Osteoblast (primary cell): ENCODE results near the gene PRPF8. TPM values are rescaled to one million over a fixed set of nuclear protein-coding genes. Genes with fewer than 3 reads are reported as not detected.

Source experiments
- DNase-seq: peaks from one replicate; pipeline ENCODE4 v3.0.0; 2011; ENCODE audit warnings: low spot score, mixed read lengths; ENCODE audit not compliant: insufficient read length; ENCODE audit errors: missing footprints
- H2AFZ ChIP-seq: 2 replicates; pipeline ENCODE4 v1.6.0; 2011; ENCODE audit warnings: mild to moderate bottlenecking, low read length
- H3K27ac ChIP-seq: 2 replicates; pipeline ENCODE4 v1.5.1; 2011; ENCODE audit warnings: mild to moderate bottlenecking, low read depth, low read length, moderate library complexity
- H3K27me3 ChIP-seq: 2 replicates; pipeline ENCODE4 v1.6.0; 2012; ENCODE audit warnings: mild to moderate bottlenecking, control low read depth, inconsistent platforms, low read length, moderate library complexity; ENCODE audit not compliant: insufficient read depth
- H3K36me3 ChIP-seq: 2 replicates; pipeline ENCODE4 v1.5.1; 2011; ENCODE audit warnings: mild to moderate bottlenecking, low read length, control low read depth, moderate library complexity; ENCODE audit not compliant: insufficient read depth
- H3K4me1 ChIP-seq: 2 replicates; pipeline ENCODE4 v1.5.1; 2011; ENCODE audit warnings: mild to moderate bottlenecking, low read length, control low read depth, moderate library complexity; ENCODE audit not compliant: insufficient read depth
- H3K4me2 ChIP-seq: 2 replicates; pipeline ENCODE4 v1.6.0; 2011; ENCODE audit warnings: mild to moderate bottlenecking, low read length; ENCODE audit not compliant: insufficient read depth
- H3K4me3 ChIP-seq: fragments of 200-600 bp; sonication (generic); 3 replicates; pipeline ENCODE4 v1.5.1; 2012; ENCODE audit warnings: mild to moderate bottlenecking, low read length, inconsistent platforms; ENCODE audit not compliant: insufficient read depth
- H3K79me2 ChIP-seq: 2 replicates; pipeline ENCODE4 v1.6.0; 2012; ENCODE audit warnings: mild to moderate bottlenecking, low read length, control low read depth, inconsistent platforms; ENCODE audit not compliant: insufficient read depth
- H3K9me3 ChIP-seq: 2 replicates; pipeline ENCODE4 v1.5.1; 2011; ENCODE audit warnings: low read depth, low read length, control low read depth
- H4K20me1 ChIP-seq: 2 replicates; pipeline ENCODE4 v1.6.0; 2012; ENCODE audit warnings: mild to moderate bottlenecking, low read length, control low read depth; ENCODE audit not compliant: insufficient read depth
- CTCF ChIP-seq: IDR thresholded peaks from 2 replicates; pipeline ENCODE4 v1.5.1; 2011; ENCODE audit warnings: mild to moderate bottlenecking, low read depth, low read length, moderate library complexity; ENCODE audit errors: extremely low read depth
- total RNA-seq: library from RNA; depleted of rRNA; stranded (reverse); fragments of >200 nt; gene quantifications from 2 replicates; pipeline ENCODE4 v1.2.3, GENCODE V29; 2012

Gene PRPF8
- total RNA-seq, 1 donor, result 107 TPM

- H3K4me2 ChIP-seq, result no peak overlapping the region
- H3K9me3 ChIP-seq, result no peaks in the 10 kb centered on the region
- H3K36me3 ChIP-seq, result peaks cover 7% of the 10 kb centered on the region
- H3K79me2 ChIP-seq, result no peaks in the 10 kb centered on the region
- no peak overlapping the region for H3K27ac ChIP-seq
- no peaks in the 10 kb centered on the region for H4K20me1 ChIP-seq
- no peak overlapping the region for H3K4me3 ChIP-seq
- no peak overlapping the region for H2AFZ ChIP-seq
- TF ChIP-seq CTCF, result no peak
- H3K4me1 ChIP-seq, result peaks cover 7% of the 10 kb centered on the region
- H3K27me3 ChIP-seq, result no peaks in the 10 kb centered on the region
- peak; percentile 17 for DNase-seq
These were observed 76.7 kb downstream of the PRPF8 start for GRCh38 chr17:1607971-1608320.

- Histone ChIP-seq H3K4me2 (no peak overlapping the region), H3K27me3 (no peaks in the 10 kb centered on the region), H4K20me1 (no peaks in the 10 kb centered on the region), H3K36me3 (no peaks in the 10 kb centered on the region), H3K27ac (no peak overlapping the region), H3K4me1 (peaks cover 7% of the 10 kb centered on the region), H3K79me2 (no peaks in the 10 kb centered on the region), H3K4me3 (no peak overlapping the region), H3K9me3 (no peaks in the 10 kb centered on the region), H2AFZ (no peak overlapping the region)
- peak; percentile 45 for DNase-seq
- TF ChIP-seq CTCF, result no peak
These were observed 78.2 kb downstream of the PRPF8 start for GRCh38 chr17:1606352-1606985.

GRCh38 chr17:1605681-1606351, 78.9 kb downstream of the PRPF8 start:
- Histone ChIP-seq H2AFZ (no peak overlapping the region), H3K27me3 (no peaks in the 10 kb centered on the region), H3K4me1 (peaks cover 7% of the 10 kb centered on the region), H3K36me3 (no peaks in the 10 kb centered on the region), H3K9me3 (no peaks in the 10 kb centered on the region), H3K27ac (no peak overlapping the region), H3K4me2 (no peak overlapping the region), H3K4me3 (no peak overlapping the region), H3K79me2 (no peaks in the 10 kb centered on the region), H4K20me1 (no peaks in the 10 kb centered on the region)
- no peak for TF ChIP-seq CTCF
- no peak for DNase-seq

GRCh38 chr17:1604831-1605528, 79.7 kb downstream of the PRPF8 start:
- no peaks in the 10 kb centered on the region for H3K27me3 ChIP-seq
- no peak overlapping the region for H3K27ac ChIP-seq
- no peak for TF ChIP-seq CTCF
- H3K4me1 ChIP-seq, result peaks cover 7% of the 10 kb centered on the region
- H2AFZ ChIP-seq, result no peak overlapping the region
- no peak overlapping the region for H3K4me2 ChIP-seq
- no peaks in the 10 kb centered on the region for H3K36me3 ChIP-seq
- no peaks in the 10 kb centered on the region for H3K79me2 ChIP-seq
- no peaks in the 10 kb centered on the region for H4K20me1 ChIP-seq
- no peak overlapping the region for H3K4me3 ChIP-seq
- no peak for DNase-seq
- H3K9me3 ChIP-seq, result no peaks in the 10 kb centered on the region
